HG03039 (cell line): ENCODE measurements around the gene PLD6.
A peak's percentile ranks its signal among the peaks of the same experiment; 100 is the strongest.
"Not testable (repeated sequence)": the region's sequence is repeated elsewhere in the genome, so short reads cannot be mapped to it uniquely, and the experiment has no call there.

ENCODE experiments used
- ATAC-seq: cut with Tn5 transposase; IDR thresholded peaks from one replicate; pipeline ENCODE4 v1.9.1; 2021; ENCODE audit warnings: mild to moderate bottlenecking, moderate library complexity; ENCODE audit not compliant: unreplicated experiment

The PLD6 gene

GRCh38 chr17:17206124-17206912, at the start of gene PLD6:
PLD6 (minus strand) TSS chr17:17206333; CDS start chr17:17206286, 47 bp downstream.
- no peak for ATAC-seq

GRCh38 chr17:17255689-17256088, 49.6 kb upstream of the PLD6 start:
- ATAC-seq: not testable (repeated sequence)

GRCh38 chr17:17254036-17254435, 47.9 kb upstream of the PLD6 start:
- ATAC-seq: no peak

GRCh38 chr17:17253406-17253805, 47.3 kb upstream of the PLD6 start:
- no peak for ATAC-seq

GRCh38 chr17:17252149-17252661, 46.1 kb upstream of the PLD6 start:
- ATAC-seq: no peak

GRCh38 chr17:17246879-17247278, 40.7 kb upstream of the PLD6 start:
- no peak for ATAC-seq

- no peak for ATAC-seq
Observed at GRCh38 chr17:17243163-17243562, 37.0 kb upstream of the PLD6 start.

GRCh38 chr17:17242246-17242645, 36.1 kb upstream of the PLD6 start:
- ATAC-seq: no peak

GRCh38 chr17:17241656-17242055, 35.5 kb upstream of the PLD6 start:
- no peak for ATAC-seq

GRCh38 chr17:17239832-17240231, 33.7 kb upstream of the PLD6 start:
- ATAC-seq: no peak

- peak; percentile 68 for ATAC-seq
Observed at GRCh38 chr17:17237026-17237799, 31.1 kb upstream of the PLD6 start, which contains the start of gene FLCN. FLCN (minus strand) TSS chr17:17237168; CDS start chr17:17228137, 9,031 bp downstream.

GRCh38 chr17:17236295-17237025, 30.3 kb upstream of the PLD6 start:
- ATAC-seq: peak; percentile 20

- ATAC-seq: no peak
Observed at GRCh38 chr17:17235212-17236174, 29.4 kb upstream of the PLD6 start.

GRCh38 chr17:17232303-17232621, 26.1 kb upstream of the PLD6 start:
- no peak for ATAC-seq

GRCh38 chr17:17231621-17232302, 25.6 kb upstream of the PLD6 start:
- ATAC-seq: no peak

GRCh38 chr17:17229416-17230384, 23.6 kb upstream of the PLD6 start:
- no peak for ATAC-seq

GRCh38 chr17:17228521-17229279, 22.6 kb upstream of the PLD6 start:
- no peak for ATAC-seq
